Mammary epithelial cell (primary cell): ENCODE data around the gene DCAF7.

ENCODE experiments used
- CTCF ChIP-seq, 2 donors: IDR thresholded peaks in 1 of 2; conservative IDR thresholded peaks in 1 of 2; 2 replicates each; pipeline ENCODE4 v1.5.1; 2011 to 2012; ENCODE audit warnings: inconsistent platforms in 2 of 2, low read length in 2 of 2, mild to moderate bottlenecking in 2 of 2, control low read depth in 1 of 2, low read depth in 1 of 2; ENCODE audit not compliant: insufficient read depth in 1 of 2; ENCODE audit errors: extremely low read depth in 1 of 2
- EZH2 ChIP-seq: IDR thresholded peaks from 2 replicates; pipeline ENCODE4 v1.6.1; 2012; ENCODE audit warnings: low read length, inconsistent platforms, borderline replicate concordance

- TF ChIP-seq CTCF (conservative IDR thresholded peaks at IDR 0.05 in 1 of 2, IDR thresholded peaks at IDR 0.05 in 1 of 2; ENCODE audit: extremely low read depth in 1 of 2, insufficient read depth in 1 of 2, low read depth in 1 of 2, low read length in 2 of 2): no peak
- no peak for TF ChIP-seq EZH2
These were observed 5.4 kb downstream of the DCAF7 start for GRCh38 chr17:63555500-63556156.
